Measurements from ENCODE around the gene SHROOM3. TPM values are rescaled to one million over a fixed set of nuclear protein-coding genes. Genes with fewer than 3 reads are reported as not detected.

The SHROOM3 gene
- total and polyA plus RNA-seq, 4 donors: 14.4 to 75.1 (median 47.3) TPM

- DNase-seq (peak in 2 of 3 donors; percentile 80 to 86), ATAC-seq (ENCODE audit: insufficient read depth, low FRiP score) (peak; percentile 64)
- no peaks in the 10 kb centered on the region for H3K27me3 ChIP-seq (ENCODE audit: control insufficient read depth in 3 of 3, insufficient read depth in 3 of 3, low read length in 2 of 3)
- H3K9ac ChIP-seq (ENCODE audit: insufficient read depth in 1 of 2, low read length in 2 of 2): peak overlapping the region in 1 of 2 donors; percentile 64
- peak overlapping the region; percentile 63 to 84 for H3K27ac ChIP-seq (ENCODE audit: low read depth in 1 of 2, low read length in 1 of 2)
- TF ChIP-seq CTCF (IDR thresholded peaks at IDR 0.05; ENCODE audit: control extremely low read depth, extremely low read depth): no peak
- WGBS, 2 donors: 53 to 73% methylated on average over 5 of the region's 5 CpGs
- H3K36me3 ChIP-seq (ENCODE audit: control insufficient read depth in 4 of 4, insufficient read depth in 4 of 4, low read length in 4 of 4): peaks cover 0 to 10% (median 2%) of the 10 kb centered on the region in 4 donors
- H3K4me3 ChIP-seq: no peak overlapping the region
- H3K9me3 ChIP-seq (ENCODE audit: control insufficient read depth in 4 of 4, insufficient read depth in 3 of 4, low read length in 3 of 4): peaks cover 0 to 2% (median 0%) of the 10 kb centered on the region in 4 donors
- H3K4me1 ChIP-seq (ENCODE audit: control insufficient read depth in 5 of 5, insufficient read depth in 5 of 5, low read length in 5 of 5): peaks cover 0 to 33% (median 8%) of the 10 kb centered on the region in 5 donors
Observed at GRCh38 chr4:76738086-76738931, 303.3 kb downstream of the SHROOM3 start.

- ATAC-seq (ENCODE audit: insufficient read depth, low FRiP score) (no peak), DNase-seq (no peak)
- no peak overlapping the region for H3K4me3 ChIP-seq
- no peak overlapping the region for H3K27ac ChIP-seq (ENCODE audit: low read depth in 1 of 2, low read length in 1 of 2)
- H3K36me3 ChIP-seq (ENCODE audit: control insufficient read depth in 4 of 4, insufficient read depth in 4 of 4, low read length in 4 of 4): peaks cover 0 to 10% (median 2%) of the 10 kb centered on the region in 4 donors
- H3K9me3 ChIP-seq (ENCODE audit: control insufficient read depth in 4 of 4, insufficient read depth in 3 of 4, low read length in 3 of 4): peaks cover 0 to 2% (median 0%) of the 10 kb centered on the region in 4 donors
- peaks cover 0 to 36% (median 8%) of the 10 kb centered on the region in 5 donors for H3K4me1 ChIP-seq (ENCODE audit: control insufficient read depth in 5 of 5, insufficient read depth in 5 of 5, low read length in 5 of 5)
- WGBS, 2 donors: 97% methylated on average over 24 of the region's 24 CpGs
- no peaks in the 10 kb centered on the region for H3K27me3 ChIP-seq (ENCODE audit: control insufficient read depth in 3 of 3, insufficient read depth in 3 of 3, low read length in 2 of 3)
- no peak overlapping the region for H3K9ac ChIP-seq (ENCODE audit: insufficient read depth in 1 of 2, low read length in 2 of 2)
- TF ChIP-seq CTCF (IDR thresholded peaks at IDR 0.05; ENCODE audit: control extremely low read depth, extremely low read depth): no peak
Observed at GRCh38 chr4:76740192-76740591, 305.2 kb downstream of the SHROOM3 start.

- H3K4me3 ChIP-seq: no peak overlapping the region
- peaks cover 0 to 10% (median 2%) of the 10 kb centered on the region in 4 donors for H3K36me3 ChIP-seq (ENCODE audit: control insufficient read depth in 4 of 4, insufficient read depth in 4 of 4, low read length in 4 of 4)
- DNase-seq: no peak
- no peak overlapping the region for H3K27ac ChIP-seq (ENCODE audit: low read depth in 1 of 2, low read length in 1 of 2)
- H3K9ac ChIP-seq (ENCODE audit: insufficient read depth in 1 of 2, low read length in 2 of 2): no peak overlapping the region
- H3K4me1 ChIP-seq (ENCODE audit: control insufficient read depth in 5 of 5, insufficient read depth in 5 of 5, low read length in 5 of 5): peaks cover 0 to 33% (median 7%) of the 10 kb centered on the region in 5 donors
- no peaks in the 10 kb centered on the region for H3K27me3 ChIP-seq (ENCODE audit: control insufficient read depth in 3 of 3, insufficient read depth in 3 of 3, low read length in 2 of 3)
- H3K9me3 ChIP-seq (ENCODE audit: control insufficient read depth in 4 of 4, insufficient read depth in 3 of 4, low read length in 3 of 4): peaks cover 0 to 2% (median 0%) of the 10 kb centered on the region in 4 donors
- no peak for TF ChIP-seq CTCF (IDR thresholded peaks at IDR 0.05; ENCODE audit: control extremely low read depth, extremely low read depth)
- ATAC-seq (ENCODE audit: insufficient read depth, low FRiP score): no peak
- 96% methylated on average over 81 to 85 of the region's 85 CpGs for WGBS, 2 donors
Observed at GRCh38 chr4:76740866-76741662, 306.0 kb downstream of the SHROOM3 start.
